ENCODE data around the gene SLC25A6.
"Not testable (repeated sequence)": the region's sequence is repeated elsewhere in the genome, so short reads cannot be mapped to it uniquely, and the experiment has no call there.

SLC25A6 gene

DNA sequence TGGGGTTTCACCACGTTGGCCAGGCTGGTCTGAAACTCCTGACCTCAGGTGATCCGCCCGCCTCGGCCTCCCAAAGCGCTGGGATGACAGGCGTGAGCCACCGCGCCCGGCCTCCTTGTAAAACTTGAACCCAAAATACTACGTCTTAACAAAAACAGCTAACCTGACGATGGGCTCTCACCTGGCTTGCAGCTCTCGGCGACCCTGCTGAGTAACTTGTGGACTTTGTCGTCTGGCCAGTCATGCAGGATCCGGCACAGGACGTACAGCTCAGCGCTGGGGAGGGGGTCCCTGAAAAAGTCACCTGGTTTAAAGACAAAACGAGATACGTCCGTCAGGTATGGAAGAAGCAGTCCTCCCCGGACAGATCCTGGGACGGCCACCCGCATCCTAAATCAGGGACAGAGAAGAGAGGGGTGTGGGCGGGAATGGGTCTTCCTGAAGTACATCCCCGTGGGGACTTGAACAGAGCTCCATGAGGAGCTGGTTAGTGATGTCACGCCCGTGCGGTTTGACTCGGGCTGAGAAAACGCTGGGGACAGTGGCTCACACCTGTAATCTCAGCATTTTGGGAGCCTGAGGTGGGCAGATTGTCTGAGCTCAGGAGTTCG, 20.7 kb upstream of the SLC25A6 start:
- no peak for FAIRE-seq

DNA sequence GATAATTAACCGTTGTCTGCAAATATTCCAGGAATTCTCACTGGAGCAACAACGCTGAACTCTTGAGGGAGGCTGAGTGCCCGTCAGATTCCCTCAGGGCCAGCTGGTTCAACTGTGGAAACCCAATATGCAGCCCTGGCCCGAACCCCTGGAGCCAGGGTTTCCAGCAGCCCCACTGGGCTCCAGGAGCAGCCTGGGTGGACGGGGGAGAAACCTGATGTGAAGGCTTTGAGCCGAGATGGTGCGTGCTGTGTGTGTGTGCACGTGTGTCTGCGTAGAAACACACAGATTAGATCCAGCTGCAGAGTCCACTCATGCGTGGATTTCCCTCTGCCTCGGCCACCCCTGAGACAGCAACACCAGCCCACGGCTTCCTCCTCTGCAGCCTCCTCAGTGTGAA, 19.4 kb upstream of the SLC25A6 start:
- no peak for FAIRE-seq

DNA sequence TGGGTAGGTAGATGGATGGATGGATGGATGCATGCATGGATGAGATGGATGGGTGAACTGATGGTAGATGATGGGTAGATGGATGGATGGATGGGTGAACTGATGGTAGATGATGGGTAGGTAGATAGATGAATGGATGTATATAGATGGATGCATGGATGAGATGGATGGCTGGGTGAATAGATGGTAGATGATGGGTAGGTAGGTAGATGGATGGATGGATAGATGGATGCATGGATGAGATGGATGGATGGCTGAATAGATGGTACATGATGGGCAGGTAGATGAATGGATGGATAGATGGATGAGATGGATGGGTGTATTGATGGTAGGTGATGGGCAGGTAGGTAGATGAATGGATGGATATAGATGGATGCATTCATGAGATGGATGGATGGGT, 15.1 kb upstream of the SLC25A6 start:
- no peak for FAIRE-seq

DNA sequence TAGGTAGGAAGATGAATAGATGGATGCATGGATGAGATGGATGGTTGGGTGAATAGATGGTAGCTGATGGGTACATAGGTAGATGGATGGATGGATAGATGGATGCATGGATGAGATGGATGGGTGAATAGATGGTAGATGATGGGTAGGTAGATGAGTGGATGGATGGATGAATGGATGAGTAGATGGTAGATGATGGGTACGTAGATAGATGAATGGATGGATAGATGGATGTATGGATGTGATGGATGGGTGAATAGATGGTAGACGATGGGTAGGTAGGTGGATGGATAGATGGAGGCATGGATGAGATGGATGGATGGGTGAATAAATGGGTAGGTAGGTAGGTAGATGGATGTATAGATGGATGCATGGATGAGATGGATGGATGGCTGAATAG, 13.9 kb upstream of the SLC25A6 start:
- not testable (repeated sequence) for FAIRE-seq

GRCh38 chrX:1403867-1404266, 12.0 kb upstream of the SLC25A6 start:
- not testable (repeated sequence) for FAIRE-seq

DNA sequence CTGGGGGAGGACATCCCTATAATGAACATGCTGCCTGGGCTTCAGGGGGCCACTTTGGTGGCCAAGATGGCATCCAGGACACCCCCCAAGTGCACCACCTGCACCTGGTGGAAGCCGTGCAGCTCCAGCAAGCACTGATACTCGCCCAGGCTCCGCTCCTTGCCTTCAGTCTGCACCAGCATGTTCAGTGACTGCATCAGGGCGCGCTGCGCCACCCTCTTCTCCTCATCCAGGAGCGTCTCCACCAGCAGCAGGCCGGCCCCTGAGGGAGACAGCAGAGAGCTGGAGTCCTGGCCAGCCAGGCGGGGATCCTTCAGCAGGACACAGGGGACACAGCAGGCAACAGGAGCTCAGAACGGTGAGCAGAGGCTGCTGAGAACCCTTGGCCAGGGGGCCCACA, 11.3 kb upstream of the SLC25A6 start:
- no peak for FAIRE-seq

GRCh38 chrX:1401611-1402430, 9.9 kb upstream of the SLC25A6 start:
- FAIRE-seq = no peak

- FAIRE-seq = no peak
These were observed 9.0 kb upstream of the SLC25A6 start for GRCh38 chrX:1400742-1401471.

DNA sequence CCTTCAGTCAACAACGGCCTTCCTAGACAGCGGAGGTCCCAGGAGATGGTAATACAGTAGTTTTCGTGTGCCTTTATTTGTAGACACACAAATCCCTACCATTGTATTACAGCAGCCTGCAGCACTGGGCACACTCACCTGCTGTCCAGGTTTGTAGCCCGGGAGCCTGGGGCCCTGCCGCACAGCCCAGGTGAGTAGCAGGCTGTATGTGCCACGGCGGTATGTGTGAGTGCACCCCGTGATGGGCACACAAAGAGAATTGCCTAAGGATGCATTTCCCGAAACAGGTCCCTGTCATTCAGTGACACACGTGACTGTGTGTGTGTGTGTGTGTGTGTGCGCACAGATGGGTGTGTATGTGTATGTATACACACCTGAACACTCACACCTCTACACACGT, 8.1 kb upstream of the SLC25A6 start:
- FAIRE-seq = no peak

GRCh38 chrX:1398431-1399340, 6.8 kb upstream of the SLC25A6 start:
- no peak for FAIRE-seq

GRCh38 chrX:1397441-1398270, 5.7 kb upstream of the SLC25A6 start:
- FAIRE-seq = no peak

- no peak for FAIRE-seq
These were observed 5.1 kb upstream of the SLC25A6 start for GRCh38 chrX:1397001-1397400.

DNA sequence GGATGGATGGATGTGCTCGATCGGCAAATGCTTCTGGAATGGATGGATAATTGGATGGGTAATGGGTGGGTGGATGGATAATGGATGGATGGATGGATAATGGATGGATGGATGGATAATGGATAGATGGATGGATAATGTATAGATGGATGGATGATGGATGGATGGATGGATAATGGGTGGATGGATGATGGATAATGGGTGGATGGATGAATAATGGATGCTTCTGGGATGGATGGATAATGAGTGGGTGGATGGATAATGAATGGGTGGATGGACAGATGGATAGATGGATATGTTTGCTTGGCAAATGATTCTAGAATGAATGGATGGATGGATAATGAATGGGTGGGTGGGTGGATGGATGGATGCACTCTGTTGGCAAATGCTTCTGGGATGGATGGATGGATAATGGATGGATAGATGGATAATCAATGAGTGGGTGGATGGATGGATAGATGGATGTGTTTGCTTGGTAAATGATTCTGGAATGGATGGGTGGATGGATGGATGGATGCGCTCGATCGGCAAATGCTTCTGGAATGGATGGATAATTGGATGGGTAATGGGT, 3.8 kb upstream of the SLC25A6 start:
- no peak for FAIRE-seq

GRCh38 chrX:1394731-1395501, 3.0 kb upstream of the SLC25A6 start:
- no peak for FAIRE-seq

GRCh38 chrX:1393871-1394615, 2.1 kb upstream of the SLC25A6 start:
- FAIRE-seq = no peak

GRCh38 chrX:1392376-1393068, 609 bp upstream of the SLC25A6 start:
- FAIRE-seq = no peak

DNA sequence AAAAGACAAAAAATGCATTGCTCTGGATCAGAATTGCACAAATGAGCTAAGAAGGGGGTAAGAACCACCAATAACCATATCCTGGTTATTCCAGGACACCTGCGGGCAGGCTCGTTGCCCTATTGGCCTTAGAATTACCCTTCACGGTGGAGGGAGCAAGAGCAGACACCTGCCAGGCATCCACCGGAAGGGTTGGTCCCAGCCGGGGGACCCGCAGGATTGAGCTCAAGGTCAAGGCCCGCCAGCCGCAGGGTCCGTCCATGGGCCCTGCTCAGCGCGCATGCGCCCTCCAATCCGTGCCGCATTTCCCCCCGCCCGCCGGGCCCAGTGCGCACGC, 575 bp downstream of the SLC25A6 start:
- no peak for FAIRE-seq

DNA sequence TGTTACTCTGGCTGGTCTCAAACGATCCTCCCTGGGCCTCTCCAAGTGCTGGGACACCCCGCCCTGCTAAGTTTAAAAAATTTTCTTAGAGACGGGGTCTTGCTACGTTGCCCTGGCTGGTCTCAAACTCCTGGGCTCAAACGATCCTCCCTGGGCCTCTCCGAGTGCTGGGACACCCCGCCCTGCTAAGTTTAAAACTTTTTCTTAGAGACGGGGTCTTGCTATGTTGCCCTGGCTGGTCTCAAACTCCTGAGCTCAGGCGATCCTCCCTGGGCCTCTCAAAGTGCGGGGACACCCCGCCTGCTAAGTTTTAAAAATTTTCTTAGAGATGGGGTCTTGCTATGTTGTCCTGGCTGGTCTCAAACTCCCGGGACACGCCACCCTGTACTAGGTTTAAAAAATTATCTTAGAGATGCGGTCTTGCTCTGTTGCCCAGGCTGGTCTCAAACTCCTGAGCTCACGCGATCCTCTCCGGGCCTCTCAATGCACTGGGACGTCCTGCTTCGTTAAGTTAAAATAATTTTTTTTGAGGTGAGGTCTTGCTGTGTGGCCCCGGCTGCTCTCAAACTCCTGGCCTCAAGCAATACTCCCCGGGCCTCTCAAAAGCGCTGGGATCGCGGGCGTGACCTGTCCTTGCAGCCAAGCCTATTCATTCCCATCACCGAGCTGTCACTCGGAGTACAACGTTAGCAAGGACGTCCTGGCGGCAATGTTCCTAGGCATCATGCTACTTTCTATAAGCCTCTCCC, 1.1 kb downstream of the SLC25A6 start:
- no peak for FAIRE-seq

GRCh38 chrX:1389993-1390285, 2.0 kb downstream of the SLC25A6 start:
- no peak for FAIRE-seq

Data from islet of Langerhans (tissue), 1 donor.